Fibroblast of lung (primary cell): ENCODE measurements around the gene WDSUB1. TPM values are rescaled to one million over a fixed set of nuclear protein-coding genes. Genes with fewer than 3 reads are reported as not detected.

Source experiments
- DNase-seq, 2 donors: peaks; one replicate each; pipeline versions ENCODE4 v3.0.0 to v3.0.0-alpha.2; 2010; ENCODE audit warnings: low read depth in 2 of 2
- H2AFZ ChIP-seq: 2 replicates; pipeline ENCODE4 v1.5.1; 2012; ENCODE audit warnings: low read length, control low read depth, inconsistent platforms
- H3K27ac ChIP-seq: 2 replicates; pipeline ENCODE4 v1.5.1; 2011; ENCODE audit warnings: low read length, control low read depth; ENCODE audit not compliant: insufficient read depth
- H3K27me3 ChIP-seq: 2 replicates; pipeline ENCODE4 v1.5.1; 2011; ENCODE audit warnings: mild to moderate bottlenecking, low read length; ENCODE audit not compliant: control insufficient read depth, insufficient read depth
- H3K36me3 ChIP-seq: 2 replicates; pipeline ENCODE4 v1.5.1; 2011; ENCODE audit warnings: low read length; ENCODE audit not compliant: control insufficient read depth, insufficient read depth
- H3K4me1 ChIP-seq: 2 replicates; pipeline ENCODE4 v1.5.1; 2011; ENCODE audit warnings: low read length; ENCODE audit not compliant: control insufficient read depth, insufficient read depth; ENCODE audit errors: extremely low read depth
- H3K4me2 ChIP-seq: 2 replicates; pipeline ENCODE4 v1.5.1; 2011; ENCODE audit warnings: low read length, control low read depth; ENCODE audit not compliant: insufficient read depth; ENCODE audit errors: extremely low read depth
- H3K4me3 ChIP-seq, 4 experiments: fragments of 200-600 bp in 1 of 4; sonication (generic) in 1 of 4; replicated peaks in 1 of 4; 2 replicates each; pipeline ENCODE4 v1.5.1; 2011 to 2016; ENCODE audit warnings: low read length in 4 of 4, low read depth in 3 of 4, mild to moderate bottlenecking in 3 of 4, control low read depth in 2 of 4, inconsistent platforms in 1 of 4, mixed read lengths in 1 of 4; ENCODE audit not compliant: insufficient read depth in 1 of 4; ENCODE audit errors: control extremely low read depth in 1 of 4
- H3K79me2 ChIP-seq: 2 replicates; pipeline ENCODE4 v1.5.1; 2012; ENCODE audit warnings: mild to moderate bottlenecking, low read length, inconsistent platforms; ENCODE audit not compliant: control insufficient read depth, insufficient read depth
- H3K9ac ChIP-seq: 2 replicates; pipeline ENCODE4 v1.5.1; 2011; ENCODE audit warnings: mild to moderate bottlenecking, low read length, control low read depth; ENCODE audit not compliant: insufficient read depth
- H3K9me3 ChIP-seq: 2 replicates; pipeline ENCODE4 v1.5.1; 2012; ENCODE audit warnings: low read depth, low read length; ENCODE audit not compliant: control insufficient read depth, insufficient read depth
- H4K20me1 ChIP-seq: 2 replicates; pipeline ENCODE4 v1.5.1; 2011; ENCODE audit warnings: low read length; ENCODE audit not compliant: control insufficient read depth, insufficient read depth; ENCODE audit errors: extremely low read depth
- EZH2 ChIP-seq: IDR thresholded peaks from 2 replicates; pipeline ENCODE4 v1.5.1; 2012; ENCODE audit warnings: low read length, control low read depth, mild to moderate bottlenecking; ENCODE audit errors: missing control alignments
- polyA plus RNA-seq, 2 donors: library from polyadenylated mRNA; depleted of rRNA in 1 of 2; stranded (reverse) in 1 of 2; unstranded in 1 of 2; fragments of >200 nt; gene quantifications; 2 replicates each; pipeline ENCODE4 v1.2.1, GENCODE V29; 2011 to 2012; ENCODE audit warnings: missing spikeins in 1 of 2
- total RNA-seq: library from RNA; depleted of rRNA; stranded (reverse); fragments of >200 nt; gene quantifications from 2 replicates; pipeline ENCODE4 v1.2.1, GENCODE V29; 2014
- TF ChIP-seq, protein P1 (sequence below), 2 donors: IDR thresholded peaks in 1 of 2; conservative IDR thresholded peaks in 1 of 2; 1 replicate in 1 of 2; 2 replicates in 1 of 2; pipeline ENCODE4 v1.5.1; 2011 to 2012; ENCODE audit warnings: low read length in 2 of 2, control low read depth in 1 of 2, inconsistent platforms in 1 of 2, low read depth in 1 of 2, mild to moderate bottlenecking in 1 of 2

WDSUB1 gene
- total and polyA plus RNA-seq, 2 donors (not counting 1 experiment from before 2014, with no cell fraction given): 7.5 to 18.3 TPM

DNA sequence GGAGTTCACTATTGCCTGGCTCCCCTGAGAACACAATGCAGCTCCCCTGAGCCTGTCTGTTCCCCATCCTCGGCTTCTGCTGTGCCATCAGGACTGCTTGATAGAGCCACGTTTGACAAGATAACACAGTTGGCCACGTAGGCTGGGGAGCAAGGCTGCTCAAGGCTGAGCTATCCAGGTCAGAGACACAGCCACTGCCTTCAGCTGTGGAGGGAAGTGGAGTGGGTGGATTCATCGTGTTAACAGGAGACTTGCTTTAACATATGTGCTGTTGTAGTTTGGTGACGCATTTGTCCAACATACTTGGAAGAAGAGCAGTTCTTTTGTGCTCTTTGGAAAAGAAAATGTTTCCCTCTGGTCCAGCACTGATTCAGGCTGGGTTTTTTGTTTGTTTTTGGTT is 68.8 kb downstream of the WDSUB1 start:
- Histone ChIP-seq H3K27me3 (no peaks in the 10 kb centered on the region), H4K20me1 (no peaks in the 10 kb centered on the region), H3K36me3 (peaks cover 19% of the 10 kb centered on the region), H3K27ac (no peak overlapping the region), H2AFZ (no peak overlapping the region), H3K4me1 (no peaks in the 10 kb centered on the region), H3K9ac (no peak overlapping the region), H3K4me2 (no peak overlapping the region), H3K79me2 (no peaks in the 10 kb centered on the region), H3K9me3 (no peaks in the 10 kb centered on the region), H3K4me3 (no peak overlapping the region)
- DNase-seq: no peak
- no peak for TF ChIP-seq EZH2
- TF ChIP-seq, protein P1, sequence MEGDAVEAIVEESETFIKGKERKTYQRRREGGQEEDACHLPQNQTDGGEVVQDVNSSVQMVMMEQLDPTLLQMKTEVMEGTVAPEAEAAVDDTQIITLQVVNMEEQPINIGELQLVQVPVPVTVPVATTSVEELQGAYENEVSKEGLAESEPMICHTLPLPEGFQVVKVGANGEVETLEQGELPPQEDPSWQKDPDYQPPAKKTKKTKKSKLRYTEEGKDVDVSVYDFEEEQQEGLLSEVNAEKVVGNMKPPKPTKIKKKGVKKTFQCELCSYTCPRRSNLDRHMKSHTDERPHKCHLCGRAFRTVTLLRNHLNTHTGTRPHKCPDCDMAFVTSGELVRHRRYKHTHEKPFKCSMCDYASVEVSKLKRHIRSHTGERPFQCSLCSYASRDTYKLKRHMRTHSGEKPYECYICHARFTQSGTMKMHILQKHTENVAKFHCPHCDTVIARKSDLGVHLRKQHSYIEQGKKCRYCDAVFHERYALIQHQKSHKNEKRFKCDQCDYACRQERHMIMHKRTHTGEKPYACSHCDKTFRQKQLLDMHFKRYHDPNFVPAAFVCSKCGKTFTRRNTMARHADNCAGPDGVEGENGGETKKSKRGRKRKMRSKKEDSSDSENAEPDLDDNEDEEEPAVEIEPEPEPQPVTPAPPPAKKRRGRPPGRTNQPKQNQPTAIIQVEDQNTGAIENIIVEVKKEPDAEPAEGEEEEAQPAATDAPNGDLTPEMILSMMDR (conservative IDR thresholded peaks at IDR 0.05 in 1 of 2, IDR thresholded peaks at IDR 0.05 in 1 of 2; ENCODE audit: low read depth in 1 of 2, low read length in 2 of 2): no peak

DNA sequence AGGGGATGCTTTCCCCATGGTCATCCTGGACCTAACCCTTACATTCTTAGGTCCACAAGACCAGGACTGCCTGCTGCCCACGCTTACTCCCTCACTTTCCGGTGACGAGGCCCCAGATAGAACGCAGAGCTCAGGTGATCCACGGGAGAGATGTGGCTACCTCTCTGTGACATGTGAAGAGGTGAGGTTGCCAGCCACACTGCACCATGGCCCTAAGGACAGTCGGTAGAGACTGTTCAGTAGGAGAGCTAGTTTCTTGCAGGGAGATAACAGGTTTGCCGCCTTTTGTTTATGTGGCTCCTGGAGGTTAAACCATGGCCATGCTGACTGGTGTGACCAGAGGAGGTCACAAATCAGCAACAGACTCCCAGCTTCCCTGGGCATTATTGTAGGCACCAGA is 71.4 kb downstream of the WDSUB1 start:
- H3K9me3 ChIP-seq: no peaks in the 10 kb centered on the region
- H3K4me3 ChIP-seq: no peak overlapping the region
- no peaks in the 10 kb centered on the region for H4K20me1 ChIP-seq
- no peak overlapping the region for H3K4me2 ChIP-seq
- TF ChIP-seq, protein P1 (conservative IDR thresholded peaks at IDR 0.05 in 1 of 2, IDR thresholded peaks at IDR 0.05 in 1 of 2; ENCODE audit: low read depth in 1 of 2, low read length in 2 of 2): no peak
- no peak for TF ChIP-seq EZH2
- H3K4me1 ChIP-seq: no peaks in the 10 kb centered on the region
- peaks cover 17% of the 10 kb centered on the region for H3K36me3 ChIP-seq
- H3K27me3 ChIP-seq: no peaks in the 10 kb centered on the region
- H3K9ac ChIP-seq: no peak overlapping the region
- H3K27ac ChIP-seq: no peak overlapping the region
- H2AFZ ChIP-seq: no peak overlapping the region
- no peaks in the 10 kb centered on the region for H3K79me2 ChIP-seq
- no peak for DNase-seq

DNA sequence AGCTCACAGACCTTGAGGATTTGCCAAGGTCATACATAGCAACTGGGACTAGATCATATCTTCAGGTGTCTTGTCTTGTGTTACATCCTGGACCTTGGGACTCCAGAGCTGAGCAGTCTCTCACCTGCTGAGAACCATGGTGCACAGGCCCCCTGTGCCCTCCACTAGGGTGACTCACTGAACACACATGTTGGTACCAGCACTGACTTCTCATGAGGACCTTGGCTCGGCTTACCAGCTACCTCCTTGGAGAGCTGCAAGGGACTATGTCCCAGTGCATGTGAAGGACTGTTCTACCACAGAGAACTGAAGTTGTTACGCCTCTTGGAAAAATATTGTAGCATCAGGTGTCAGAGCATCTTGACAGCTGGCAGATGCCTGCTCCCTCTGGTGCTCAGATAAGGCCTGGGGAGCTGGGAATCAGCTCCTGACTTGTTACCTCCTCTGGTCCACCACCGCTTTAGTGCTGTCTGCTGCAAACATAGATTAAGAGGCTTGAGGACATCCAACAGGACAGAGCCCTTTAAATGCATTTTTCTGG is 72.1 kb downstream of the WDSUB1 start:
- Histone ChIP-seq H3K27me3 (no peaks in the 10 kb centered on the region), H3K79me2 (no peaks in the 10 kb centered on the region), H3K9me3 (no peaks in the 10 kb centered on the region), H3K36me3 (peaks cover 14% of the 10 kb centered on the region), H3K4me2 (no peak overlapping the region), H3K4me1 (no peaks in the 10 kb centered on the region), H3K27ac (no peak overlapping the region), H2AFZ (no peak overlapping the region), H4K20me1 (no peaks in the 10 kb centered on the region), H3K9ac (no peak overlapping the region), H3K4me3 (no peak overlapping the region)
- DNase-seq: no peak
- no peak for TF ChIP-seq EZH2
- TF ChIP-seq, protein P1 (conservative IDR thresholded peaks at IDR 0.05 in 1 of 2, IDR thresholded peaks at IDR 0.05 in 1 of 2; ENCODE audit: low read depth in 1 of 2, low read length in 2 of 2): no peak
